Stimulated activated CD8-positive, alpha-beta memory T cell treated with anti-CD3 and anti-CD28 coated beads, Interleukin-7, amount 100 ng/mL, for 24 hours (primary cell): ENCODE data around the gene TBX1.

Source experiments
- DNase-seq: peaks from one replicate; pipeline ENCODE4 v3.0.0-alpha.2; 2020; ENCODE audit warnings: low read depth

Gene TBX1

GRCh38 chr22:19800306-19800705 lies 39.7 kb downstream of the TBX1 start:
- DNase-seq, result no peak

- no peak for DNase-seq
Measured at GRCh38 chr22:19800761-19801244, 40.2 kb downstream of the TBX1 start.

- DNase-seq, result no peak
Measured at GRCh38 chr22:19801340-19802000, 40.9 kb downstream of the TBX1 start.

GRCh38 chr22:19802001-19802893 lies 41.7 kb downstream of the TBX1 start:
- no peak for DNase-seq

- DNase-seq, result no peak
Measured at GRCh38 chr22:19802894-19803735, 42.5 kb downstream of the TBX1 start.

DNA sequence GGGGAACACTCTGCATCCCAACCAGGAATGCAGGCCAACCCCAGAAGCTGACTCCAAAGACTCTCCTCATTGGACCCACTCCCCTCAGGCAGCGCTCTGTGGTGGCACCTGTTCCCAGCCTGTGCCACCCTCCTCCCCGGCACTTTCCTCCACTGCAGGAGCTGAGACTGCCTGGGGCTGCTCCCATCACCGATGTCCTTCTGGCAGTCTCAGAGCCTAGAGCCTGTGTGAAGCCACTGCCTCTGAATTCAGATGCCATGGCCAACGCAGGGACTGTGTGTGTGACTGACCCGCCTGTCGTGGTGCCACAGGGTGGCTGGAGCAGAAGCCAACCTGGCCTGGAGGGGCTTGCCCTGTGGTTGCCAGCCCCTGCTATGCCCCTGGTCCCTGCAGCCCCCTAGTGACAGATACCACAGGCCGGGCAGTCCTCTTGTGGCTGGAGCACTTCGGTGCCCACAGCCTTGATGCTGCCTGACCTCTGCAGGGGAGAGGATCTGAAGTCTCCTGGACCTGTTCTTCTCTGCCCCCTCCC lies 43.2 kb downstream of the TBX1 start:
- no peak for DNase-seq

DNA sequence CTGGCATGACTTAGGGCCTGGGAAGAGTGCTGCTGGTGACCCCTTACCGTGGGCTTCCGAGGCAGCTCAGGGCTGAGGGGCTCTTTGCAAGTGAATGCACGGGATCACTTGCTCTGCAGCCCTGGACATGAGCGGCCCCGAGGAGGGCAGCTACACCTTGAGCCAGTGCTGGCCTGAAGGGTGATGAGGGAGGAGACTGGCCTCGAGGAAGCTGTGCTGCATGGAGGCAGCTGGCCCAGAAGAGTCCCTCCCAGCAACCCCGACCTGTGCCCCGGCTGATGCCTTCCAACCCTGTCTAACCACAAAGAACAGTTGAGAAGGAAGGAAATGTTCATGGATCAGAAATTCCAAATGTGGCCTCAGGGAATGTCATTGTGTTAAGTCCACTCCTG lies 45.2 kb downstream of the TBX1 start:
- DNase-seq, result no peak

DNA sequence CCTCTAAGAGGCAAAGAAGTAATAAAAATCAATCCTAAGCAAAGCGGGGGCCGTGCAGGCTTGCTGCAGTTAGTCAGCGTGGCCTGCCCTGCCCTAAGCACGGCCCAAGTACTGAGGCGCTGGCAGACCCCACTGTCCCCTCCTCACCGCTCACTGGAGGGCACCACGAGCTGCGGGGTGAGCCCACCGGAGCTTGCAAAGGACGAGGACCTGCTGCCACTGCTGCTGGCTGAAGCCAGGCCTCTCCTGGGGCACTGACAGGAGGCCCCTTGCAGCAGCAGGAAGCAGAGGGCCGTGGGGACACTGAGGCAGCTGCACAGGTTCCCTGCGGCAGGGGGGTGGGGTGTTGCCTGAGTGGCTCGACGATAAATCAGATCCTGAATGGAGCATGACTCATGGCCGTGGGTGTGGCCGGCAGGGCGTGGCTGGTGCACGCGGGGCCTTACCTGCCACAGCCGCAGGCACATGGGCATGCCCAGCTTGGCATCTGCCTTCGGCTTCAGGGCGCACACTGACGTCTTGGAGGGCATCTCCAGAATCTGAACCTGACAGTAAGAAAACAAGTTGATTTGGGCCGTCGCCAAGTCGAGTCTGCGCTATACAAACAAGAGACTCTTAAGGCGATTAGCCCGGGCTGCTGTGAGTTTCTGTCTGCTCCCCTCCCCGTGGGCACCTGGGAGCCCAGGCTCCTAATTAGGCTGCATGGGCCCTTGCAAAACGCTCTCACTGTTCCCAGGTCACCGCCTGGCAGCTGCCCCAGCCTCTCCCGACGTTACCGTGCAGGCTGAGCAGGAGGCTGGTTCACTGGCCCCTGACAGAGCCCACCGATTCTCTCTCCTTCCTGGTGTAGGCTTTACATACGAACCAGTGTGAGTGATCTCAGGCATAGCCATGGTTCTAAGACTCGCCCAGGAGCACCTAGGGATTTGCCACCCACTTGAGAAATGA lies 45.9 kb downstream of the TBX1 start:
- no peak for DNase-seq

DNA sequence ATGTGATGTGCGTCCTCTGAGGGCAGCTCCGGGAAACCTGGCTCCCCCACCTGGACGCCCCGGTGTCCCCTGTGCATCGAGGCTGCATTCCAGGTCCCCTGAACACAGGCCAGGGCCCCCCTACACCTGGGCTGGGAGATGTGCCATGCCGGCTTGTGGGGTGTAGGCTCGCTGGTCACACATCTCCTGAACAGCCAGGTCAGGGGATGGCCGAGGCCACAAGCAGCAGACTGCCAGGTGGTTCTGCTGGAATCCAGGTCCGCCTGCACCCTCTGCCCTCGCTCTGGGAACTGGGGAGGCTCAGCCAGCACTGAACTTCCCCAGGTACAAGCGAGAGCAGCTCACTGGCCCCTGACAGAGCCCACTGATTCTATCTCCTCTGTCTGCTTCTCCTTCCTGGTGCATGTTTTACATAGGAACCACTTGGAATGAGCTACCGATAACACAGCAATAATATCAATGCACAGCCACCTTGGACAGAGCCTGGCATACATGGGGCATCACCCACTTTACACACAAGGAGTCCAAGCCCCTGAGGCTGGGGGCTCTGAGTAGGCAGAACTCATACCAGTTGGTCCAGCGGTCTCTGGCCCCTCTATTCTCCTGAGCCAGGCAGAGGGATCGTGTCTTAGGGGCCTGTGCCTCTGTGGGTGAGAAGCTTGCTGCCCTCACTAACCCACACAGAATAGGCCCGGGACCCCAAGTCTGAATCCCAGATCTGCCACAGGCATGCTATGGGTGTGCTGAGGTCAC lies 46.8 kb downstream of the TBX1 start:
- no peak for DNase-seq

- no peak for DNase-seq
Measured at GRCh38 chr22:19807914-19808872, 47.6 kb downstream of the TBX1 start.

- no peak for DNase-seq
Measured at GRCh38 chr22:19808873-19809478, 48.4 kb downstream of the TBX1 start.

DNA sequence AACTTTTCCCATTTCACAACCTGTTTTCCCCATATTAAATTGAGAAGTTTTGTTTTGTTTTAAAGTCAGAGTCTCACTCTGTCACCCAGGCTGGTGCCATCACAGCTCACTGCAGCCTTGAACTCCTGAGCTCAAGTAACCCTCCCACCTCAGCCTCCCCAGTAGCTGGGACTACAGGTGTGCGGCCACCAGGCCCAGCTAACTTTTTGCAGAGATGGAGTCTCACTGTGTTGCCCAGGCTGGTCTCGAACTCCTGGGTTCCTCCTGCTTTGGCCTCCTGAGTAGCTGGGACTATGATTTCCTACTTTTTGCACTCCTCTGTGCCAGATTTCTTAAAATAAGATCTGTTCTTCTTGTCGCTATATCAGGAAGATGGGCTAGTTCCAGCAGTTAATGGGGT lies 49.2 kb downstream of the TBX1 start:
- no peak for DNase-seq

- no peak for DNase-seq
Measured at GRCh38 chr22:19810381-19811201, 50.0 kb downstream of the TBX1 start.

- DNase-seq, result no peak
Measured at GRCh38 chr22:19811211-19811621, 50.6 kb downstream of the TBX1 start.

- no peak for DNase-seq
Measured at GRCh38 chr22:19811811-19812771, 51.5 kb downstream of the TBX1 start.

DNA sequence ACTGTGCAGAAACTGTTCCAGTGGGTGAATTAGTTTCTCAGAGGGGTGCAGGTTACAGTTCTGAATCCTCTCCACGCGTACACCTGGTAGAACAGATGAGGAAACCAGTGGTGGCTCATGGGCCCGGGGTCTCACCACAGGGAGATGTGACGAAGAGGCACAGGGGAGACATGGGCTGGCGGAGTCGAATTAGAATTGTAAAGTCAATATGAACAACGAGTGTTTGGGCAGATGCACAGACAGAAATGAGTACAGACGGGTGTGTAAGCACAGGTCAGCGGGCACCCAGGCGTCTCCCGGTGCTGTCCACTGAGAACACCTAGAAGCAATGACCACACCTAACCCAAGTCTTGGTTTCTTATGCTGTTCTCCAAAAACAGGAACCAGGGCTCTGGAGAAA lies 52.3 kb downstream of the TBX1 start:
- no peak for DNase-seq

GRCh38 chr22:19814428-19814827 lies 53.9 kb downstream of the TBX1 start:
- DNase-seq, result no peak
